Lower leg skin (tissue), 4 donors: Measurements from ENCODE around the gene MAF. TPM values are rescaled to one million over a fixed set of nuclear protein-coding genes. Genes with fewer than 3 reads are reported as not detected.

Experiments
- DNase-seq, 2 donors: peaks; one replicate each; pipeline ENCODE4 v3.0.0-alpha.2; 2019; ENCODE audit warnings: low spot score in 2 of 2
- H3K4me3 ChIP-seq: fragments of 200-600 bp; sonication (generic); 2 replicates; pipeline ENCODE4 v1.5.1; 2017; ENCODE audit warnings: mild to moderate bottlenecking, low read depth; ENCODE audit not compliant: poor library complexity, severe bottlenecking
- POLR2A ChIP-seq, 2 donors: fragments of 450-650 bp; IDR thresholded peaks; one replicate each; pipeline ENCODE4 v1.6.1; 2016 to 2017; ENCODE audit warnings: antibody characterized with exemption in 2 of 2, mild to moderate bottlenecking in 1 of 2, moderate library complexity in 1 of 2
- WGBS, 2 donors: methylation state at CpG; one replicate each; pipeline ENCODE4 v1.1.5; 2018; 5-methylcytosine and 5-hydroxymethylcytosine counted together
- intact Hi-C: fragments of 100-400 bp; cut with DNase I; formaldehyde crosslinking; loops from one replicate; pipeline ENCODE4 v1.15.0; 2023; ENCODE audit warnings: low total_unique reads
- total RNA-seq, 4 donors: library from RNA; depleted of rRNA; stranded (reverse); fragments of >200 nt; gene quantifications; one replicate each; pipeline ENCODE4 v1.1.0, GENCODE V29; 2016
- TF ChIP-seq, protein P1 (sequence below), 3 donors: fragments of 450-650 bp; IDR thresholded peaks; one replicate each; pipeline ENCODE4 v1.5.1; 2016; ENCODE audit warnings: antibody characterized with exemption in 3 of 3, mild to moderate bottlenecking in 3 of 3, moderate library complexity in 2 of 3

The MAF gene
- total RNA-seq, 4 donors from 2014 or later = 72.4 to 205 (median 105) TPM

GRCh38 chr16:79602628-79603014 lies 2.1 kb upstream of the MAF start:
- intact Hi-C loops = no loop called here
- TF ChIP-seq, protein P1, sequence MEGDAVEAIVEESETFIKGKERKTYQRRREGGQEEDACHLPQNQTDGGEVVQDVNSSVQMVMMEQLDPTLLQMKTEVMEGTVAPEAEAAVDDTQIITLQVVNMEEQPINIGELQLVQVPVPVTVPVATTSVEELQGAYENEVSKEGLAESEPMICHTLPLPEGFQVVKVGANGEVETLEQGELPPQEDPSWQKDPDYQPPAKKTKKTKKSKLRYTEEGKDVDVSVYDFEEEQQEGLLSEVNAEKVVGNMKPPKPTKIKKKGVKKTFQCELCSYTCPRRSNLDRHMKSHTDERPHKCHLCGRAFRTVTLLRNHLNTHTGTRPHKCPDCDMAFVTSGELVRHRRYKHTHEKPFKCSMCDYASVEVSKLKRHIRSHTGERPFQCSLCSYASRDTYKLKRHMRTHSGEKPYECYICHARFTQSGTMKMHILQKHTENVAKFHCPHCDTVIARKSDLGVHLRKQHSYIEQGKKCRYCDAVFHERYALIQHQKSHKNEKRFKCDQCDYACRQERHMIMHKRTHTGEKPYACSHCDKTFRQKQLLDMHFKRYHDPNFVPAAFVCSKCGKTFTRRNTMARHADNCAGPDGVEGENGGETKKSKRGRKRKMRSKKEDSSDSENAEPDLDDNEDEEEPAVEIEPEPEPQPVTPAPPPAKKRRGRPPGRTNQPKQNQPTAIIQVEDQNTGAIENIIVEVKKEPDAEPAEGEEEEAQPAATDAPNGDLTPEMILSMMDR (IDR thresholded peaks at IDR 0.05) = no peak
- no peak for TF ChIP-seq POLR2A (IDR thresholded peaks at IDR 0.05)
- no peak for DNase-seq
- no peak overlapping the region for H3K4me3 ChIP-seq
- 17 to 27% methylated on average over 5 of the region's 5 CpGs for WGBS, 2 donors

DNA sequence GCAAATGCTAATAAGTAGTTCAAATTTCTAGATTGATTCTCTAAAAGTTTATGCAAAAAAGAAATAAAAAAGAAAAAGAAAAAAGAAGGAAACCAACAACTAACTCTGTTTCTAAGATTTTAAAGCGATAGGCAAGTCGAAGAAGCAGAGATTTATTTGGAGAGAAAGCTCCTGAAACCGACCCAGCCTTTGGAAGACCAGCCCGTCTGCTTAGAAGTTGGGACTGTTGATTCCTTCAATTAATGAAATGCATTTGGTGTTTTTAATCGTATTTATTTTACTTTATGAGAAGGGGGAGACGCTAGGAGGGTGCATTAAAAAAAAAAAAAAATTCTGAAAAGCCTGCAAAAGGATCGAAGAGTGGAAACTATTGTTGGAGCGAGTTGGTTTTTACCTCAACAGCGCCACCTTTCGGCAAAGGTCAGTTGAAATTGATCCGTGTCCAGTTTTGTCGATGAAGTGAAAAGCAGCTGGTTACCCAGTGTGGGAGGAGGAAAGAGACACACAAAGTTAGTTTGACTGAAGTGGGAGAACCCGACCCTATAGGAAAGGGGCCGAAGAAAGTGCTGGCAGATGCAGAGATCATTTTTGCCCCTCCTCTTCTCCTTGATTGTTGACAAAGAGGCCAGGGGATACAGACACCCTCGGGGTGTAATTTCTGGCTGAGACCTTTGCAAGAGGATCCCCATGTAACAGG lies 1.5 kb upstream of the MAF start:
- TF ChIP-seq POLR2A (IDR thresholded peaks at IDR 0.05) = no peak
- TF ChIP-seq, protein P1 (IDR thresholded peaks at IDR 0.05) = peak in 1 of 3 donors; percentile 57
- WGBS, 2 donors = 1% methylated on average over 15 of the region's 15 CpGs
- H3K4me3 ChIP-seq = peak overlapping the region; percentile 59
- intact Hi-C loops = no loop called here
- DNase-seq = peak; percentile 90 to 97

- peak; percentile 54 to 92 for DNase-seq
Measured at GRCh38 chr16:79601092-79601930, 774 bp upstream of the MAF start.

GRCh38 chr16:79599837-79600637 lies 500 bp downstream of the MAF start:
- DNase-seq = peak in 1 of 2 donors; percentile 92
- intact Hi-C loops = no loop called here

More at GRCh38 chr16:79601092-79601930, 774 bp upstream of the MAF start:
- 0 to 1% methylated on average over 33 to 51 of the region's 51 CpGs for WGBS, 2 donors
- intact Hi-C loops = no loop called here
- TF ChIP-seq, protein P1 (IDR thresholded peaks at IDR 0.05) = no peak
- no peak for TF ChIP-seq POLR2A (IDR thresholded peaks at IDR 0.05)
- peak overlapping the region; percentile 59 for H3K4me3 ChIP-seq

DNA sequence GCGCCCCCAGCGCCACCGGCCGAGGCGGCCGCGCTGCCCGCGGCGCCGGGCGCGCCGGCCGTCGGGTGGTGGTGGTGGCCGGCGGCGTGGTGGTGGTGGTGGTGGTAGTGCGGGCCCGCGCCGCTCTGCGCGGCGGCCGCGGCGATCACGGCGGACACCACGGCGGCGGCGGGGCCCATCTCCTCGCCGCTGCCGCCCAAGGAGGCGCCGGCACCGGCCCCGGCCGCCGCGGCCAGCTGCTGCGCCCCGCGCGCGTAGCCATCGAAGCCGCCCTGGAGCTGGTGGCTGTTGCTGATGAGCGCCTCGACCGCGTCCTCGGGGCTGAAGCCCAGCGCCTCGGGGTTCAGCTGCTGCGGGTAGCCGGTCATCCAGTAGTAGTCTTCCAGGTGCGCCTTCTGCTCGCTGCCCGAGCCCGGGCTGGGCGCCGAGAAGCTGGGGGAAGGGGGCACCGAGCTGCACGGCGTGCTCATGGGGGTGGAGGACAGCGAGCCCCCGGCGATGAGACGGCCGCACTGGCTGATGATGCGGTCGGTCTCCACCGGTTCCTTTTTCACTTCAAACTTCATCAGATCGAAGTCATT lies 1.2 kb downstream of the MAF start:
- peak overlapping the region; percentile 59 for H3K4me3 ChIP-seq
- TF ChIP-seq, protein P1 (IDR thresholded peaks at IDR 0.05) = no peak
- no peak for TF ChIP-seq POLR2A (IDR thresholded peaks at IDR 0.05)
- intact Hi-C loops = no loop called here
- DNase-seq = no peak
- 0 to 1% methylated on average over 20 to 21 of the region's 79 CpGs for WGBS, 2 donors

More at GRCh38 chr16:79599837-79600637, 500 bp downstream of the MAF start:
- 1% methylated on average over 34 to 40 of the region's 84 CpGs for WGBS, 2 donors
- no peak for TF ChIP-seq POLR2A (IDR thresholded peaks at IDR 0.05)
- TF ChIP-seq, protein P1 (IDR thresholded peaks at IDR 0.05) = no peak
- H3K4me3 ChIP-seq = peak overlapping the region; percentile 59
